Loucy (cell line): ENCODE results near the gene LGALS1.

Experiments used
- EZH2phosphoT487 ChIP-seq: fragments of 200-600 bp; IDR thresholded peaks from 2 replicates; pipeline ENCODE4 v1.6.1; 2018; ENCODE audit warnings: antibody characterized with exemption, mild to moderate bottlenecking, moderate library complexity, borderline replicate concordance
- TF ChIP-seq, protein P1 (sequence below): fragments of 200-600 bp; sonication (generic); conservative IDR thresholded peaks from 2 replicates; pipeline ENCODE4 v1.5.1; 2014; ENCODE audit warnings: mild to moderate bottlenecking, antibody characterized with exemption, low read length

DNA sequence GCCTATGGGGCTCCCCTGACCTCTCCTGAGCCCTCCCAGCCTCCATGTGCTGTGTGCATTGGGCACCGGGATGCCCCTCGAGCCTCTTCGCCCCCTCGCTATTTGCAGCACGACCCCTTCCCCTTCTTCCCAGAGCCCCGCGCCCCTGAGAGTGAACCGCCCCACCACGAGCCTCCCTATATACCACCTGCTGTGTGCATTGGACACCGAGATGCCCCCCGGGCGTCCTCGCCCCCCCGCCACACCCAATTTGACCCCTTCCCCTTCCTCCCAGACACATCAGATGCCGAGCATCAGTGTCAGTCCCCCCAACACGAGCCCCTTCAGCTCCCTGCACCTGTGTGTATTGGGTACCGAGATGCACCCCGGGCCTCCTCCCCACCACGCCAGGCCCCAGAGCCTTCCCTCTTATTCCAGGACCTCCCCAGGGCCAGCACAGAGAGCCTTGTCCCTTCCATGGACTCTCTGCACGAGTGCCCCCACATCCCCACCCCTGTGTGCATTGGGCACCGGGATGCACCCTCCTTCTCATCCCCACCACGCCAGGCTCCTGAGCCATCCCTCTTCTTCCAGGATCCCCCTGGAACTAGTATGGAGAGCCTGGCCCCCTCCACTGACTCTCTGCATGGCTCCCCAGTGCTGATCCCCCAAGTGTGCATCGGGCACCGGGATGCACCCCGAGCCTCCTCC lies 50.3 kb downstream of the LGALS1 start:
- TF ChIP-seq, protein P1, sequence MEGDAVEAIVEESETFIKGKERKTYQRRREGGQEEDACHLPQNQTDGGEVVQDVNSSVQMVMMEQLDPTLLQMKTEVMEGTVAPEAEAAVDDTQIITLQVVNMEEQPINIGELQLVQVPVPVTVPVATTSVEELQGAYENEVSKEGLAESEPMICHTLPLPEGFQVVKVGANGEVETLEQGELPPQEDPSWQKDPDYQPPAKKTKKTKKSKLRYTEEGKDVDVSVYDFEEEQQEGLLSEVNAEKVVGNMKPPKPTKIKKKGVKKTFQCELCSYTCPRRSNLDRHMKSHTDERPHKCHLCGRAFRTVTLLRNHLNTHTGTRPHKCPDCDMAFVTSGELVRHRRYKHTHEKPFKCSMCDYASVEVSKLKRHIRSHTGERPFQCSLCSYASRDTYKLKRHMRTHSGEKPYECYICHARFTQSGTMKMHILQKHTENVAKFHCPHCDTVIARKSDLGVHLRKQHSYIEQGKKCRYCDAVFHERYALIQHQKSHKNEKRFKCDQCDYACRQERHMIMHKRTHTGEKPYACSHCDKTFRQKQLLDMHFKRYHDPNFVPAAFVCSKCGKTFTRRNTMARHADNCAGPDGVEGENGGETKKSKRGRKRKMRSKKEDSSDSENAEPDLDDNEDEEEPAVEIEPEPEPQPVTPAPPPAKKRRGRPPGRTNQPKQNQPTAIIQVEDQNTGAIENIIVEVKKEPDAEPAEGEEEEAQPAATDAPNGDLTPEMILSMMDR, result no peak
- TF ChIP-seq EZH2phosphoT487, result no peak
